SK-N-SH (cell line): Measurements from ENCODE around the gene F7. TPM values are rescaled to one million over a fixed set of nuclear protein-coding genes. Genes with fewer than 3 reads are reported as not detected.

Experiments
- CTCF ChIA-PET: fragments of 300-600, 350-600 bp; formaldehyde crosslinking; extraction: SDS; loops from one replicate; lab custom pipeline; 2021; lab: Yijun Ruan, JAX
- POLR2A ChIA-PET: fragments of 350-600 bp; sonication (Branson Sonifier 250); formaldehyde crosslinking; extraction: SDS; loops from one replicate; lab custom pipeline; 2020; ENCODE audit warnings: antibody characterized with exemption, inconsistent platforms; lab: Yijun Ruan, JAX
- DNase-seq: peaks from one replicate; pipeline ENCODE4 v3.0.0; 2012
- H2AFZ ChIP-seq: fragments of 200-600 bp; sonication (generic); 2 replicates; pipeline ENCODE4 v1.8.1; 2016; ENCODE audit warnings: antibody characterized with exemption, mild to moderate bottlenecking, low read depth
- H3F3A ChIP-seq: fragments of 200-600 bp; sonication (generic); replicated peaks from 2 replicates; pipeline ENCODE3; 2016; ENCODE audit warnings: antibody characterized with exemption, mild to moderate bottlenecking; ENCODE audit not compliant: insufficient read depth
- H3K27ac ChIP-seq, 2 experiments: fragments of 200-500 bp in 1 of 2; fragments of 200-600 bp in 1 of 2; sonication (Bioruptor generic) in 1 of 2; sonication (generic), shearing (Covaris generic) in 1 of 2; 2 replicates each; pipeline versions ENCODE4 v1.5.1 to v1.6.1; 2014 to 2016; ENCODE audit warnings: low read depth in 2 of 2, inconsistent platforms in 1 of 2, low read length in 1 of 2, mild to moderate bottlenecking in 1 of 2, mixed read lengths in 1 of 2
- H3K27me3 ChIP-seq: fragments of 200-600 bp; sonication (generic), shearing (Covaris generic); 2 replicates; pipeline ENCODE4 v1.6.1; 2016; ENCODE audit warnings: mixed run types; ENCODE audit not compliant: insufficient read depth
- H3K36me3 ChIP-seq, 2 experiments: fragments of 200-500 bp in 1 of 2; fragments of 200-600 bp in 1 of 2; sonication (Bioruptor generic) in 1 of 2; sonication (generic) in 1 of 2; replicated peaks in 1 of 2; 2 replicates each; pipeline versions ENCODE3 to v1.5.1; 2014 to 2016; ENCODE audit warnings: low read length in 1 of 2, mild to moderate bottlenecking in 1 of 2; ENCODE audit not compliant: insufficient read depth in 2 of 2, control insufficient read depth in 1 of 2
- H3K4me1 ChIP-seq, 2 experiments: fragments of 200-500 bp in 1 of 2; fragments of 200-600 bp in 1 of 2; sonication (Bioruptor generic) in 1 of 2; sonication (generic), shearing (Covaris generic) in 1 of 2; 2 replicates each; pipeline versions ENCODE4 v1.5.1 to v1.6.1; 2014 to 2016; ENCODE audit warnings: low read depth in 1 of 2, low read length in 1 of 2, mixed run types in 1 of 2; ENCODE audit not compliant: insufficient read depth in 2 of 2, control insufficient read depth in 1 of 2
- H3K4me2 ChIP-seq: fragments of 200-600 bp; sonication (generic), shearing (Covaris generic); 2 replicates; pipeline ENCODE4 v1.6.1; 2017; ENCODE audit warnings: mixed run types
- H3K4me3 ChIP-seq, 2 experiments: fragments of 200-500 bp in 1 of 2; fragments of 200-600 bp in 1 of 2; sonication (Bioruptor generic) in 1 of 2; sonication (generic), shearing (Covaris generic) in 1 of 2; 2 replicates each; pipeline versions ENCODE4 v1.5.1 to v1.8.1; 2014 to 2016; ENCODE audit warnings: low read depth in 2 of 2, inconsistent platforms in 1 of 2, low read length in 1 of 2, mild to moderate bottlenecking in 1 of 2, mixed read lengths in 1 of 2, moderate library complexity in 1 of 2
- H3K79me2 ChIP-seq: fragments of 200-600 bp; sonication (generic); 2 replicates; pipeline ENCODE4 v1.8.1; 2017; ENCODE audit warnings: mild to moderate bottlenecking; ENCODE audit not compliant: insufficient read depth
- H3K9ac ChIP-seq: fragments of 200-600 bp; sonication (generic); 2 replicates; pipeline ENCODE4 v1.6.1; 2017; ENCODE audit warnings: mixed run types
- H3K9me2 ChIP-seq: fragments of 200-600 bp; sonication (generic); 2 replicates; pipeline ENCODE4 v1.6.1; 2017; ENCODE audit warnings: mixed run types
- H3K9me3 ChIP-seq: fragments of 200-600 bp; sonication (generic); 2 replicates; pipeline ENCODE4 v1.6.1; 2017; ENCODE audit warnings: mixed run types, mild to moderate bottlenecking, moderate library complexity
- H4K20me1 ChIP-seq: fragments of 200-600 bp; sonication (generic); 2 replicates; pipeline ENCODE4 v1.6.1; 2017; ENCODE audit warnings: mild to moderate bottlenecking, mixed run types; ENCODE audit not compliant: insufficient read depth
- EP300 ChIP-seq, 2 experiments: IDR thresholded peaks; 2 replicates each; pipeline versions ENCODE4 v1.4.0 to v1.6.1; 2012; ENCODE audit warnings: borderline replicate concordance in 1 of 2, low read depth in 1 of 2, low read length in 1 of 2
- FOXJ3 ChIP-seq: sonication (generic); formaldehyde crosslinking; IDR thresholded peaks from 2 replicates; pipeline ENCODE4 v1.5.1; 2020; ENCODE audit warnings: mild to moderate bottlenecking, missing genetic modification reagents
- JUND ChIP-seq: IDR thresholded peaks from 2 replicates; pipeline ENCODE4 v1.4.0; 2012
- NRF1 ChIP-seq: IDR thresholded peaks from 2 replicates; pipeline ENCODE4 v1.6.1; 2012; ENCODE audit warnings: low read depth, mild to moderate bottlenecking, low read length
- POLR2AphosphoS5 ChIP-seq: IDR thresholded peaks from 2 replicates; pipeline ENCODE4 v1.6.1; 2012; ENCODE audit warnings: low read depth, low read length
- RCOR1 ChIP-seq: fragments of 150-350 bp; IDR thresholded peaks from 2 replicates; pipeline ENCODE4 v1.6.1; 2017; ENCODE audit warnings: antibody characterized with exemption, low read length
- RFX5 ChIP-seq: IDR thresholded peaks from 2 replicates; pipeline ENCODE4 v1.6.1; 2012; ENCODE audit warnings: mild to moderate bottlenecking, improper control_type of control experiment, low read length
- SMC3 ChIP-seq: IDR thresholded peaks from 2 replicates; pipeline ENCODE4 v1.6.1; 2012; ENCODE audit warnings: low read depth, low read length, improper control_type of control experiment
- TAF1 ChIP-seq: IDR thresholded peaks from 2 replicates; pipeline ENCODE4 v1.6.1; 2012; ENCODE audit warnings: low read depth, mild to moderate bottlenecking, low read length, moderate library complexity, borderline replicate concordance
- TCF12 ChIP-seq: IDR thresholded peaks from 2 replicates; pipeline ENCODE4 v1.4.0; 2012
- TEAD4 ChIP-seq: IDR thresholded peaks from 2 replicates; pipeline ENCODE4 v1.4.0; 2012; ENCODE audit warnings: mild to moderate bottlenecking, borderline replicate concordance; ENCODE audit not compliant: insufficient read depth
- USF2 ChIP-seq: fragments of 150-350 bp; IDR thresholded peaks from 2 replicates; pipeline ENCODE4 v1.6.1; 2017; ENCODE audit warnings: antibody characterized with exemption, low read length, low read depth, borderline replicate concordance
- YY1 ChIP-seq: IDR thresholded peaks from 2 replicates; pipeline ENCODE4 v1.4.0; 2012; ENCODE audit warnings: low read depth, mild to moderate bottlenecking
- WGBS: methylation state at CpG from one replicate; pipeline ENCODE4 v1.1.6; 2017; ENCODE audit warnings: low lambda C conversion rate; 5-methylcytosine and 5-hydroxymethylcytosine counted together
- polyA plus RNA-seq, 3 experiments: library from polyadenylated mRNA; depleted of rRNA; stranded (reverse); fragments of >200 nt; gene quantifications; 2 replicates each; pipeline ENCODE4 v1.2.3, GENCODE V29; 2012
- TF ChIP-seq, protein P1 (sequence below): fragments of 200-600 bp; sonication (generic); IDR thresholded peaks from 2 replicates; pipeline ENCODE4 v1.6.1; 2017; ENCODE audit warnings: antibody characterized with exemption, mild to moderate bottlenecking, moderate library complexity
- TF ChIP-seq, protein P2 (sequence below): IDR thresholded peaks from 2 replicates; pipeline ENCODE4; 2012
- TF ChIP-seq, protein P3 (sequence below): IDR thresholded peaks from 2 replicates; pipeline ENCODE4 v1.4.0; 2012; ENCODE audit warnings: low read depth, borderline replicate concordance

F7 gene
- polyA plus RNA-seq, 1 of the 3 experiments (the other 2 are of a cell fraction) = not detected

DNA sequence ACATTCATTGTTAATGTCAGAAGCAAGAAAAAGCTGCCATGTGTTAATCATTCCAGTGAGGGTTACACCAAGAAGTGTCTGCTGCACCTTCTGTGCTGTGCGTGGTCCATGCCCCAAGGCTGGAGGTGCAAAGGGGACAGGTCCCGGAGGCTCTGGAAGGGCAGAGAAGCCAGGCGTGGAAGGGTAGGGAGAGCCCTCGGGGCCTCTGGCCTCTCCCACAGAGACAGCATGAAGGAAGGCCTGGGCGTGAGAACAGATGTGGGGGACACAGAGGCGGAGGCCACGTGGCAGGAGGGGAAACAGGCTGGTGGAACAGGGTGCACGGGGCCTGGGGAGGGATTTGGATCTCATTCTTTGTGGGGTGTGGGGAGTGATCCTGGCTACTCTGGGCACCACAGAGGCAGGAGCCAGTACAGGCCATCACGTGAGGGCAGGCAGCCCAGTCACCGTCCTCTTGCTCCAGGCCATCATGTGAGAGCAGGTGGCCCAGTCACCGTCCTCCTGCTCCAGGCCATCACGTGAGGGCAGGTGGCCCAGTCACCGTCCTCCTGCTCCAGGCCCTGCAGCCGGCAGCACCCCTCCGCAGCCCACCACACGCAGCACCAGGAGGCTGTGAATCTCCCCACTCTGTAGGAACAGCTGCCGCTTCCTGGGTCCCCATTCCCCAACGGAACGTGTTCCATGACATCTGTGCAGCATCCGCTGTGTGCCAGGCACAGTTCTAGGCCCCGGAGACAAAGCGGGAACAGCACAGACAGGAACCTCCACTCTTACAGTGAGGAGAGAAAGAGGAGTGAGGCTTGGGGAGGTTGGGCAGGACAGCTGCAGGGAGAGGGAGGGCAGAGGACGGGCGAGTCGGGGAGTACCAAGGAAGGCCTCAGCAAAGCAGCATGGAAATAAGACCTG lies 10.2 kb upstream of the F7 start:
- no peak for TF ChIP-seq TAF1
- no peak for TF ChIP-seq YY1
- TF ChIP-seq SMC3 = no peak
- TF ChIP-seq, protein P1, sequence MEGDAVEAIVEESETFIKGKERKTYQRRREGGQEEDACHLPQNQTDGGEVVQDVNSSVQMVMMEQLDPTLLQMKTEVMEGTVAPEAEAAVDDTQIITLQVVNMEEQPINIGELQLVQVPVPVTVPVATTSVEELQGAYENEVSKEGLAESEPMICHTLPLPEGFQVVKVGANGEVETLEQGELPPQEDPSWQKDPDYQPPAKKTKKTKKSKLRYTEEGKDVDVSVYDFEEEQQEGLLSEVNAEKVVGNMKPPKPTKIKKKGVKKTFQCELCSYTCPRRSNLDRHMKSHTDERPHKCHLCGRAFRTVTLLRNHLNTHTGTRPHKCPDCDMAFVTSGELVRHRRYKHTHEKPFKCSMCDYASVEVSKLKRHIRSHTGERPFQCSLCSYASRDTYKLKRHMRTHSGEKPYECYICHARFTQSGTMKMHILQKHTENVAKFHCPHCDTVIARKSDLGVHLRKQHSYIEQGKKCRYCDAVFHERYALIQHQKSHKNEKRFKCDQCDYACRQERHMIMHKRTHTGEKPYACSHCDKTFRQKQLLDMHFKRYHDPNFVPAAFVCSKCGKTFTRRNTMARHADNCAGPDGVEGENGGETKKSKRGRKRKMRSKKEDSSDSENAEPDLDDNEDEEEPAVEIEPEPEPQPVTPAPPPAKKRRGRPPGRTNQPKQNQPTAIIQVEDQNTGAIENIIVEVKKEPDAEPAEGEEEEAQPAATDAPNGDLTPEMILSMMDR = no peak
- TF ChIP-seq POLR2AphosphoS5 = no peak
- TF ChIP-seq EP300 (IDR thresholded peaks at IDR 0.05; ENCODE audit: borderline replicate concordance in 1 of 2, low read depth in 1 of 2, low read length in 1 of 2) = no peak
- TF ChIP-seq RFX5 = no peak
- no peak for TF ChIP-seq FOXJ3 (CRISPR knock-in tag)
- TF ChIP-seq TCF12 = no peak
- TF ChIP-seq, protein P2, sequence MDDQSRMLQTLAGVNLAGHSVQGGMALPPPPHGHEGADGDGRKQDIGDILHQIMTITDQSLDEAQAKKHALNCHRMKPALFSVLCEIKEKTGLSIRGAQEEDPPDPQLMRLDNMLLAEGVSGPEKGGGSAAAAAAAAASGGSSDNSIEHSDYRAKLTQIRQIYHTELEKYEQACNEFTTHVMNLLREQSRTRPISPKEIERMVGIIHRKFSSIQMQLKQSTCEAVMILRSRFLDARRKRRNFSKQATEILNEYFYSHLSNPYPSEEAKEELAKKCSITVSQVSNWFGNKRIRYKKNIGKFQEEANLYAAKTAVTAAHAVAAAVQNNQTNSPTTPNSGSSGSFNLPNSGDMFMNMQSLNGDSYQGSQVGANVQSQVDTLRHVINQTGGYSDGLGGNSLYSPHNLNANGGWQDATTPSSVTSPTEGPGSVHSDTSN = no peak
- no peak for TF ChIP-seq USF2
- TF ChIP-seq JUND = no peak
- TF ChIP-seq TEAD4 = no peak
- TF ChIP-seq RCOR1 = no peak
- no peak for TF ChIP-seq NRF1
- TF ChIP-seq, protein P3, sequence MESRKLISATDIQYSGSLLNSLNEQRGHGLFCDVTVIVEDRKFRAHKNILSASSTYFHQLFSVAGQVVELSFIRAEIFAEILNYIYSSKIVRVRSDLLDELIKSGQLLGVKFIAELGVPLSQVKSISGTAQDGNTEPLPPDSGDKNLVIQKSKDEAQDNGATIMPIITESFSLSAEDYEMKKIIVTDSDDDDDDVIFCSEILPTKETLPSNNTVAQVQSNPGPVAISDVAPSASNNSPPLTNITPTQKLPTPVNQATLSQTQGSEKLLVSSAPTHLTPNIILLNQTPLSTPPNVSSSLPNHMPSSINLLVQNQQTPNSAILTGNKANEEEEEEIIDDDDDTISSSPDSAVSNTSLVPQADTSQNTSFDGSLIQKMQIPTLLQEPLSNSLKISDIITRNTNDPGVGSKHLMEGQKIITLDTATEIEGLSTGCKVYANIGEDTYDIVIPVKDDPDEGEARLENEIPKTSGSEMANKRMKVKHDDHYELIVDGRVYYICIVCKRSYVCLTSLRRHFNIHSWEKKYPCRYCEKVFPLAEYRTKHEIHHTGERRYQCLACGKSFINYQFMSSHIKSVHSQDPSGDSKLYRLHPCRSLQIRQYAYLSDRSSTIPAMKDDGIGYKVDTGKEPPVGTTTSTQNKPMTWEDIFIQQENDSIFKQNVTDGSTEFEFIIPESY = no peak
- TF ChIP-seq, all 33 proteins: peak for 0
- CTCF ChIA-PET = interaction anchor here (1.5 kb wide), 1 partner anchor 153 kb away, joined by 6 read pairs; no protein-coding TSS in a partner anchor

More for the DNA sequence above, 10.2 kb upstream of the F7 start:
- whole genome bisulfite sequencing = 65% methylated on average over 17 of the region's 25 CpGs
- H3K4me1 ChIP-seq = peaks cover 0 to 9% of the 10 kb centered on the region in 2 experiments; a peak in 1 of 4 replicates
- no peaks in the 10 kb centered on the region for H3K9me2 ChIP-seq
- H3K27me3 ChIP-seq = no peaks in the 10 kb centered on the region
- H3F3A ChIP-seq = no peaks in the 10 kb centered on the region
- POLR2A ChIA-PET = no interaction called here
- H3K9me3 ChIP-seq = no peaks in the 10 kb centered on the region
- H4K20me1 ChIP-seq = no peaks in the 10 kb centered on the region
- no peaks in the 10 kb centered on the region for H3K79me2 ChIP-seq
- no peaks in the 10 kb centered on the region for H3K36me3 ChIP-seq
- H2AFZ ChIP-seq = no peak overlapping the region
- no peak overlapping the region for H3K27ac ChIP-seq
- no peak overlapping the region for H3K9ac ChIP-seq
- no peak overlapping the region for H3K4me3 ChIP-seq
- H3K4me2 ChIP-seq = no peak overlapping the region
- DNase-seq = no peak
